WERI-Rb-1 (cell line): Measurements from ENCODE around the gene UGGT2.

ENCODE experiments used
- DNase-seq: peaks from one replicate; pipeline ENCODE4 v3.0.0-alpha.2; 2020
- H3K27ac ChIP-seq: fragments of 250-450 bp; sonication (Bioruptor Pico); 2 replicates; pipeline ENCODE4 v1.5.1; 2020; ENCODE audit warnings: mild to moderate bottlenecking, moderate library complexity
- H3K27me3 ChIP-seq: fragments of 250-450 bp; sonication (Bioruptor Pico); 2 replicates; pipeline ENCODE4 v1.5.1; 2021; ENCODE audit warnings: mild to moderate bottlenecking, low read depth, moderate library complexity; ENCODE audit not compliant: insufficient read depth, severe bottlenecking
- H3K36me3 ChIP-seq: fragments of 250-450 bp; sonication (Bioruptor Pico); 2 replicates; pipeline ENCODE4 v1.5.1; 2020; ENCODE audit warnings: mild to moderate bottlenecking, moderate library complexity
- H3K4me3 ChIP-seq: 2 replicates; pipeline ENCODE4 v1.5.1; 2011; ENCODE audit warnings: low read depth, mild to moderate bottlenecking, control low read depth, low read length
- H3K9me3 ChIP-seq: fragments of 250-450 bp; sonication (Bioruptor Pico); 2 replicates; pipeline ENCODE4 v1.5.1; 2021; ENCODE audit warnings: mild to moderate bottlenecking, moderate library complexity; ENCODE audit not compliant: severe bottlenecking
- CTCF ChIP-seq: IDR thresholded peaks from 2 replicates; pipeline ENCODE4 v1.5.1; 2011; ENCODE audit warnings: low read depth, mild to moderate bottlenecking, control low read depth, inconsistent platforms, low read length

UGGT2 gene

DNA sequence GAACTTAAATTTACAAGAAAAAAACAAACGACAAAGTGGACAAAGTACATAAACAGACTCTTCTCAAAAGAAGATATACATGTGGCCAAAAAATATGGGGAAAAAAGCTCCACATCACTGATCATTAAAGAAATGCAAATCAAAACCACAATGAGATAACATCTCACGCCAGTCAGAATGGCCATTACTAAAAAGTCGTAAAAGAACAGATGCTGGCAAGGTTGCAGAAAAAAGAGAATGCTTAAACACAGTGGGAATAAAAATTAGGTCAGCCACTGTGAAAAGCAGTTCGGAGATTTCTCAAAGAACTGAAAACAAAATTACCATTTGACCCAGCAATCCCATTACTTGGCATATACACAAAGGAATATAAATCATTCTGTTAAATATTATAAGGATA is 132.7 kb downstream of the UGGT2 start:
- Histone ChIP-seq H3K4me3 (no peak overlapping the region), H3K36me3 (no peaks in the 10 kb centered on the region), H3K9me3 (no peaks in the 10 kb centered on the region), H3K27me3 (no peaks in the 10 kb centered on the region), H3K27ac (no peak overlapping the region)
- no peak for DNase-seq
- TF ChIP-seq CTCF, result no peak

GRCh38 chr13:95918860-95919259 is 134.3 kb downstream of the UGGT2 start:
- H3K27me3 ChIP-seq, result no peaks in the 10 kb centered on the region
- H3K4me3 ChIP-seq, result no peak overlapping the region
- DNase-seq, result no peak
- no peaks in the 10 kb centered on the region for H3K9me3 ChIP-seq
- H3K36me3 ChIP-seq, result no peaks in the 10 kb centered on the region
- no peak for TF ChIP-seq CTCF
- H3K27ac ChIP-seq, result no peak overlapping the region

DNA sequence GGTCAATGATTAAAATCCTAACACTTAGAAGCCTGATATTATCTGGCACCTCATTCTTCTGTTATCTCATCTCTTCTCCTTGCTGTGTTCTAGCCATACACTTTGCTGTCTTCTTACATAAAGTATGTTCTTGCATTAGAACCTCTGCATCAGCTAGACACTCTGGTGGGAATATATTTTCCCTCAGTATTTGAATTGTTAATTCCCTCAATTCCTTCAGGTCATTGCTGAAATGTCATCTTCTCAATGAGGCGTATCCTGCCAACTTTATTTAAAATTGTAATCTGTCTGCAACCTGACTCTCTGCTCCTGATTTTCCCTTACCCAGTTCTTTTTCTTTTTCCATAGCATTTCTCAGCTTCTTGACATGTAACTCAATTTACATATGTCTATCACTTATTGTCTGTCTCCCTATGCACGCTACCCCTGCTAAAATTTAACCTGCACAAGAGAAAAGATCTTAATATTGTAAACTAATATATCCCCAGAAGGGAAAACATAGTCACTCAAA is 138.2 kb downstream of the UGGT2 start:
- Histone ChIP-seq H3K4me3 (no peak overlapping the region), H3K9me3 (no peaks in the 10 kb centered on the region), H3K27me3 (no peaks in the 10 kb centered on the region), H3K27ac (no peak overlapping the region), H3K36me3 (no peaks in the 10 kb centered on the region)
- no peak for TF ChIP-seq CTCF
- no peak for DNase-seq

DNA sequence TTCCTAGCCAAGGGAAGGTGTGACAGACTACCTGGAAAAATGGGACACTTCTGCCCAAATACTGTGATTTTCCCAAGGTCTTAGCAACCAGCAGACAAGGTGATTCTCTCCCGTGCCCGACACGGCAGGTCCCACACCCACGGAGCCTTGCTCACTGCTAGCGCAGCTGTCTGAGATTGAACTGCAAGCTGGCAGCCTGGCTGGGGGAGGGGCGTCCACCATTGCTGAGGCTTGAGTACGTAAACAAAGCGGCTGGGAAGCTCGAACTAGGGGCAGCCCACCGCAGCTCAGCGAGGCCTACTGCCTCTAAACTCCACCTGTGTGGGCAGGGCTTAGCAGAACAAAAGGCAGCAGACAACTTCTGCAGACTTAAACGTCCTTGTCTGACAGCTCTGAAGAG is 146.2 kb downstream of the UGGT2 start:
- peaks cover 5% of the 10 kb centered on the region for H3K9me3 ChIP-seq
- peaks cover 6% of the 10 kb centered on the region for H3K36me3 ChIP-seq

DNA sequence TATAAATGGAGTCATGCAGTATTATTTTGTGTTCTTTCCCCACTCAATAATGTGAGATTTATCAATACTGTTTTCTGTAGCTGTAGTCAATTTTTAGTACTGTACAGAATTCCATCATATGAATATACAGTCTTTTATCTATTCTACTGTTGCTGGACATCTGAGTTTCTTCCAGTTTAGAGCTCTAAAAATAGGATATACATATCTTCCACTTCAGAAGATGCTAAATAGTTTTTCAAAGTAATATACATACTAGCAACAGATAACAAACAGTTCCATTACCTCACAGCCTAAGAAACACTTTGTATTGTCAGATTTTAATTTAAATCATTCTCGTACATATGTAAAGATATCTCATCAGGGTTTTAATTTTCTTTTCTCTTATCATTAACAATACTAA is 149.6 kb downstream of the UGGT2 start:
- peaks cover 6% of the 10 kb centered on the region for H3K36me3 ChIP-seq
- peaks cover 3% of the 10 kb centered on the region for H3K9me3 ChIP-seq
- H3K27ac ChIP-seq, result no peak overlapping the region
- TF ChIP-seq CTCF, result no peak
- DNase-seq, result no peak
- no peaks in the 10 kb centered on the region for H3K27me3 ChIP-seq
- no peak overlapping the region for H3K4me3 ChIP-seq

More for the DNA sequence above, 146.2 kb downstream of the UGGT2 start:
- Histone ChIP-seq H3K27me3 (no peaks in the 10 kb centered on the region), H3K4me3 (no peak overlapping the region), H3K27ac (no peak overlapping the region)
- no peak for TF ChIP-seq CTCF
- DNase-seq, result no peak

DNA sequence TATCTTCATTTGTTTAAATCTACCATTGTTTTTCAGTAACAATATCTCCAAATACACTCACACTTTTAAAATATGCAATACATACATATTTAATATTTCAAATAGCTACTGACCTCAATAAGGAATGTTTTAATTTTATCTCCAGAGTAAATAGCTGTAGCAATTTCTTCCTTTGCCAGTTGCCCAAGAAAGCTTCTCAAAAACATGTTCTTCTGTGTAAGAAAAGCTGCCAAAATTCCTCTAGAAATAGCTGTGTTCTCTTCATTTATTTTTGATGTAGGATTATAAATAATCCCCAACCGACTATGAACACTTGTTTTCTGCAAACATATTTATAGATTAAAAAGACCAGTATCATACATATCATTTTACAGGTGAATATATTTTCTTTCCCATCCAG is 150.5 kb downstream of the UGGT2 start:
- no peak overlapping the region for H3K27ac ChIP-seq
- no peaks in the 10 kb centered on the region for H3K27me3 ChIP-seq
- peaks cover 6% of the 10 kb centered on the region for H3K36me3 ChIP-seq
- no peak for TF ChIP-seq CTCF
- H3K4me3 ChIP-seq, result no peak overlapping the region
- no peak for DNase-seq
- H3K9me3 ChIP-seq, result peaks cover 3% of the 10 kb centered on the region
